CD4-positive, alpha-beta T cell treated with Interleukin-10 for 1 hour (primary cell): Measurements from ENCODE around the gene KCNG2.

Experiments used
- DNase-seq: peaks from one replicate; pipeline ENCODE4 v3.0.0-alpha.2; 2020

KCNG2 gene

DNA sequence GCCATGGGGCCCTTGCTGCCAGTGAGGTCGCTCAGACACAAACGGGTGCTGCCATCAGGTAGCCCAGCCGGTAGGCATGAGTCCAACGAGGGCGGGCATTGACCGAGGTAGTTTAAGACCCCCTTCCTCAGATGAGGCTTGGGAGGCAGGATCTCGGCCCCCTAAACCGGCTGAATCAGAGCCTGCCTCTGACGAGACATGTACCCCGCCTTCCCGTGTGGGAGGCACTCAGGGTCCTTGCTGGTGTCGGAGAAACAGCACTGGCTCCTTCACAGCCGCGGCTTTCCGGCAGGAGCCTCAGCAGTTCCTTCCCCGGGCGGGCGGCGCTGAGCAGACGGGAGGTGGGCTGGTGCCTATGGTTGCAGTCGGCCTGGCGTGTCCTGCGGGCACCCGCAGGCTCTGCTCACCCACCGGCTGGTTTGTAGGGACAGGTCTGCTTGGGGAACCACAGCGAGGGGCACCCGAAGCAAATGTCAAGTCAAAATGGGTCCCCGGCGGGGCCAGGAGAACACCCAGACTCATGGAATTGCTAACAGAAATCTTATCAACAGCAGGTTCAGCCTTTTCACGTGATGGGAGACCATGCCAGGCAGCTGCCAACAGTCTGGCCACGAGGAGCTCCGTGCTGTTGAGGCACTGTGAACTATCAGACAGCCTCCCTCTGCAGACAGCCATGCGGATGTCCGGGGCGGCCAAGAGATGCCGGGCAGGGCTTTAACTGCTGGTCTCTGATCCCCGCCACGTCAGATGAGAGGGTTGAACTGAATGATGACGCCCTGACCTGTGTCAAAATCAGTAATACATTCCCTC, 2.8 kb downstream of the KCNG2 start:
- no peak for DNase-seq

DNA sequence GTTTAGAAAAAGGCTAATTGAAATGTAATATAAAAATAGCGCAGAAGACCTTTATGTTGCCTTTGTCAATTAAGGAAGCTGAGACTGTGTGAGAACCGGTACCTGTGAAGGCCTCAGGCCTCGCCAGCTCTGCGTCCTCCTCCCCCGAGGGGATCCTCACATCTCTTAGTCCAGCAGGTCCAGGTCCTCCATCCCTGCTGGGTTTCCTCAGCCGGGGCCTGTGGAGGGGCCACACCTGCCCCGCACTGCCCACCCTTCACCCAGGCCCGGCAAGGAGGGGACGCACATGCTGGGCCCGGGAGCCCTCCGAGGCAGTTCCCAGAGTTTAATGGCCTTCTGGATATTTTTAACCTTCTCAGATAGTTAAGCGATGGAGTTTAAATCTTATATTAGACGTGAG, 3.5 kb downstream of the KCNG2 start:
- DNase-seq = no peak

DNA sequence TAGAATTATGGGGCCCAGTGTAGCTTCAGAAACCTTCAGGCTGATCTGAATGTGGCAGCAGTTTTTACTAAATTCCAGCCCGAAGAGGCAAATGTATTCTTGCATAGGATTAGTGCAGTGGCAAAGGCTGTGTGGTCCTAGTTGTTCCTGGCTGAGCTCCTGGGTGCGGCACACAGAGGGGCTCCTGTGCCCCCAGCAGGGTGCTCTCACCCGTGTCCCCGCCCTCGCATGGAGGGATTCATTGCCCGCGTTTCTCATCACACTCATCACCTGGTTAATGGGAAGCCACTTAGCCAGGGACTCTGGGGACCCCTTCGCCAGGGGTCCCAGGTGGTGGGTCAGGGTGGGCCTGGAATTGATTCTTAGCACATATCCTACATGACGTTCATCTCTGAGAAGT, 3.9 kb downstream of the KCNG2 start:
- DNase-seq = no peak

DNA sequence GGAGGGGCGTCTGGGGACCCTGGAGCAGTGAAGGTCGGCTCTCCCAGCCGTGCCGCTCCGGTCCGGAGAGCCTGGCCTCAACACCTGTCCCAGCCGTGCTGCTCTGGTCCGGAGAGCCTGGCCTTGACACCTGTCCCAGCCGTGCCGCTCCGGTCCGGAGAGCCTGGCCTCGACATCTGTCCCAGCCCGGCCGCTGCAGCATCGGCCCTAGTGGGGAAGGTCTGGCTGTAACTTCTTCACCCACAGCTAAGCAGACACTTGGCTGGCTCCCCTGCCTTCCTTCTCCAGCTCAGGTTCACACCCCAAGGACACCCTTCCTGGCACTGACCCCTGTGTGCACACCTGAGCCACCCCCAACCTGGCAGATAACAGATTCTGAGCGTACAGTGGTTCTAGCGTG, 4.6 kb downstream of the KCNG2 start:
- DNase-seq = no peak

DNA sequence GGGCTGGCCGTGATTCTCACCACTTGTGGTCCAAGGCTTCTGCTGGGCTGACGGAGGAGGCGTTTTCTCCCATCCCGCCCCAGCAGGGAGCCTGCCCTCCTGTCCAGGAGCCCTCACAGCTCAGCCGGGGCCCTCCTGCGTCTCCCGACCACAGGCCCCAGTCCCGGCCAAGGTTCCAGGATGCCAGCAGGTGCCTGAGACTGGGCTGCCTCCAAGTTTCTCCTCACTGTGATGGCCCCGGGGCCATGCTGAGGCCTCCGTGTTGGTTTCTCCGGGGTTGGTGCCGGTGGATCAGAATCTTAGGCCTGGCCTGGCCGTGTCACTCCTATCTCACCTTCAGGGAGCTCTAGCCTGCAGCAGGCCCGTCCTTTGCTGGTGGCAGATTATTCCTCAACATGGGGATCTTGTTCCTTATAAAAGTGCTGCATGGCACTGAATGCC, 5.9 kb downstream of the KCNG2 start:
- no peak for DNase-seq

DNA sequence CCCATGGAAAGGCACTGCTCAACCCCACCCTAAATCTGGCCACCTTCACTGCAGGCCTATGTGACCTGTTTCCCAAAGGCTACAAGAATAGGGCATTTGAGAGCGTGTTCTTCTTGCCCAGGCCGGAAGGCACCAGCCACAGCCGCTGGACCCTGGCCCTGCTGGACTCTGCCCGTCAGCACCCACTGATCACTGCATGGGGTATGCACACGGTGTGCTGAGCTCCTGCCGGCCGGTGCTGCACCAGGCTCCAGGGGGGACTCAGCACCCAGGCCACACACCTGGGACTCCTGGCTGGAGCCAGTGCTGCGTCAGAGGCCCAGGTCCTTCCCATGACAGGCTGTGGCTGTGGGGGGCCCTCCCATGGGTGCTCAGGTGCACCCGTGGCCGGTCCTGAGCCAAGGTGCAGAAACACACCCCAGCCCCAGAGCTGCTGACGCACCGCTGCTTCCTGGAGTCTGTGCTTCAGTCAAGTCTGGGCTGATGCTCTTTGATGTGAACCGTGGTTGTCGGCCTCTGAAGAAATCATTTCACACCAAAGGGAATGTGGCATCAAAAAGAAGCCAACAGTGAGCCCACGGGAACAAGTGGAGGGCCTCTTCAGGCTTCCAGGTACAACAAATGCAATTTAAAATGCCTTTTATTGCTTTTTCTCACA, 6.5 kb downstream of the KCNG2 start:
- DNase-seq = no peak

DNA sequence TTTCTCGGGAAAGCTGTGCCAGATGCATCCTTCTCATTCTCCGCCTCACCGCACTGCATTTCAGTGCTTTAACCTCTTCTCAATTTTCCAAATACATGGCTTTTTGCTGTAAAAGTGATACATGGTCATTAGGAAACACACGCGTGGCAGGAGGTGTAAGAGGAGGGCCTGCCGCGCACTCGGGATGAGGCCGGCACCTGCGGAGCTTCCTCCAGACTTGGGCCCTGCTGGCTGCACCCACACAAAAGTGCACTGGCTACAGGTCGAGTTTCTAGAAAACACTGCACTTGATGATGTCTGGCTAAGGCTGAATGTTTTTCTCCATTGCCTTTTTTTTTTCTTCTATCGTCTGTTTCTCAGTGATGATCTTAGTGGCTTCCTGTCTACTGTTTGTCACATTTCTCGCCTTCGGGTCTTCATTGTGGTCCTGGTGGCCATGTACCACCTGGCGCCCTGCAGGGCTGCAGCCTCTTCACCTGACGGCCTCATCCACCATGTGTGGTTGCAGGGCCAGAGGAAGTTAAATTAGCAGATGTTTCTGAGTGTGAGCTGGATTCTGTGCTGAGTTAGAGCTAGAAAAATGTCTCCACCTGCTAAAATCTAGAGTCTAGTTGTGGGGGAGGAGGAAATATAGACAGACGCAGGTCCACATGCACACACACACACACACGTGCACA, 7.6 kb downstream of the KCNG2 start:
- DNase-seq = no peak

DNA sequence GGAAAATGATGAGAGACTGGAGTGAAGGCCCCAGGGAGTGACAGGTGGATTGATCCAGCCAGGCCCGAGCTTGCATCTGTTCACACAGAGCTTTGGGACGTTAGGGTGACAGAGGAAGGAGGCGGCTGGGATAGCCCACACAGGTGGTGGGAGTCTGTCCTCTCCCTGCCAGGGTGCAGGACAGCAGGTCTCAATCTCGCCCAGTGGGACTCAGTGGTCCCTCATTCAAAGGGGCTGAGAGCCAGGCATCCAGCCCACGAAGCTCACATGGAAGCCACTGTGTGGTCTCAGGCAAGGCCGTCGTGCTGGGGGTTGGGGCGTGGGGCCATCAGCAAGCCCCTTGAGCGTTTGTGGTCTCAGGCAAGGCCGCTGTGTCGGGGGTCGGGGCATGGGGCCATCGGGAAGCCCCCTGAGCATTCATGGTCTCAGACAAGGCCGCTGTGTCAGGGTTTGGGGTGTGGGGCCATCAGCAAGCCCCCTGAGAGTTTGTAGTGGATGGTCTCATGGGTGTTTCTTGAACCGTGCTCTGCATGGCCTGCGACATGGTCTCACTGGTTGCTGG, 8.3 kb downstream of the KCNG2 start:
- no peak for DNase-seq

DNA sequence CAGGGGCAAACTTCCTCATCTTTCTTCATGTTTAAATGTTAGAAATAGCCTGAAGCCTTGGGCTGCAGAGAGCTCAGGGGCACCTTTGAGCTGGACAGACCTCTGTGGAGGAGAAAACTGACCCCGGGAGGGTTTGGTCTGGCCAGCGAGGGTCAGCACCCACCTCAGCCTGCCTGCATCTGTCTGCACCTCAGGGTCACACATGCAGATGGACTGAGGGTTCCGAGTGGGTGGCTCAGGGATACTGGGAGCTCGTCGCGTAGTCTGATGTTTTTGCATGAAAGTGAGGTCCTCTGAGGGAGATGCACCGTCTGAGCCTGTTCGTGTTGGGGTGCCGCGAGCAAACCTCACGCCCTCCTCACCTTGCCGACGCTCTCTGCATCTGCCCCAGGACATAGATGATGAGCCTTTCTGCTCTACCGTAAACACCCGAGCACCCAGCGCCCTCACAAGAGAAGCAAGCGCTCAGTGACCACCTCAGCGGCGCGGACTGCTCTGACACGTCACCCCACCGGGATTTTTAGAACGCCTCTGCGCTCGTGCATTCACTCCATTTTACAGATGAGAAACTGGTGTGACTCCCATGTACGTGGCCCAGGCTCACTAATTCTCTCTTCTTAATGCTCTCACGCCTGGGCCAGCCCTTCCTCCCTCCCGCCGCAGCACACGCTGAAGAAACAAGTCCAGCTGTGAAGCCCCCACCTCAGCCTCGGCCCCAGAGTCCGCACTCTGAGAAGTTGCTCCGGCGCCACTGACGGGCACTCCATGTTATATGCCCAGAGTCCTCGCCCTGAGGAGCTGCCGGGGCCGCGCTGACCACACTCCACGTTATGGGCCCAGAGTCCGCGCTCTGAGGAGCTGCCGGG, 9.5 kb downstream of the KCNG2 start:
- DNase-seq = no peak

DNA sequence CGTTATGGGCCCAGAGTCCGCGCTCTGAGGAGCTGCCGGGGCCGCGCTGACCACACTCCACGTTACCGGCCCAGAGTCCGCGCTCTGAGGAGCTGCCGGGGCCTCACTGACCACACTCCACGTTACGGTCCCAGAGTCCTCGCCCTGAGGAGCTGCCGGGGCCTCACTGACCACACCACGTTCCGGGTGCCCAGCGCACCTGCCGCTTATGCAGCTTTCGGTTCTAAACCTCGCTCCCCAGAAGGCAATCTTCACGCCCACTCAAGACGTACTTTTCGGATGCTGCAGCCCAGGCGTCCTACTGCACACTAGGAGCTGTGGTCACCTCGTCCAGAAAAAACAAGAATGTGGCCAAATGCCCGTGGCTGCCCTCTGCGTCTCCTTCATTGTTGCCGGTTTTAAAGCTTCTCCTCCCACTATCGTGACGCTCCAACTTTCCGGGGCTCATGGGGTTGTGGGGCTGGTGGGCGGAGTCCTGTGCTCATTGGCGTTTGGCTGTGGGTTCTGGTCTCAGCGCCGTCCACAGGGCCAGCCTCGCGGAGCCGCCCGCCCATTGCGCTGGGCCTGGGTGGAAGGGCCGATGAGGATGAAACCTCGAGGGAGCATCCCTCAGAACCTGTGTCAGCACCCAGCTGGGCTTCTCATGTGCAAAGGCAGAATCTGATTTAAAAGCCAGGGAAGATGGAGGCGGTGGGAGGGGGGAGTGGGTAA, 11.9 kb downstream of the KCNG2 start:
- no peak for DNase-seq

DNA sequence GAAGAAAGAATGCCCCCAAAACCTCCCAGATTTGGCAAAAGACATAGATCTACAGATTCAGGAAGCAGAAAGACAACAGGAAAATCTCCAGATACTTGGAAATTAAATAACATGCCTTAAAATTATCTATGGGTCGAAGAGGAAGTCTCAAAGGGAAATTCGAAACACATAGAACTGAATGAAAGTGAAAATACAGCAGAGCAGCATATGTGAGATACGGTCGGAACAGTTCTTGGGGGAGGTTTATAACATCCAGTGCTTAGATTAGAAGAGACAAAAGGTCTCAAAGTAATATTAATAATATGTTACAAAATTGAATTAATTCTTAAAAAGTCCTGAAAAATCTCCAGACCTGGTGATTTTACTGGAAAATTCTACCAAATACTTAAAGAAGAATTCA, 14.3 kb downstream of the KCNG2 start:
- no peak for DNase-seq

DNA sequence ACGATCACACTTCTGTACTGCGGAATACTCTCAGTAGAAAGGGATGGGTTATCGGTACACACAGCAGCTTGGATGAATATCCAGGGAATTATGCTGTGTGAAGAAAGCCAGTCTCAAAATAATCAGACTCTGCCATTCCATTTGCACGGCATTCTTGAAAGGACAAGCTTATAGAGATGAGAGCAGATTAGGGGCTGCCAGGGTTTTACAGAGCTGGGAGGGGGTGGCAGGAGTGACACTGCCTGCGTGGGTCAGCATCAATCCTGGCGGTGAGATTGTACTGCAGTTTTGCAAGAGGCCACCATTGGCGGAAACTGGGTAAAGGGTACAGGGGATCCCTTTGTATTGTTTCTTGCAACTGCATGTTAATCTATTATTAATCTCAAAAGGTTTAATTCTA, 16.6 kb downstream of the KCNG2 start:
- DNase-seq = no peak

DNA sequence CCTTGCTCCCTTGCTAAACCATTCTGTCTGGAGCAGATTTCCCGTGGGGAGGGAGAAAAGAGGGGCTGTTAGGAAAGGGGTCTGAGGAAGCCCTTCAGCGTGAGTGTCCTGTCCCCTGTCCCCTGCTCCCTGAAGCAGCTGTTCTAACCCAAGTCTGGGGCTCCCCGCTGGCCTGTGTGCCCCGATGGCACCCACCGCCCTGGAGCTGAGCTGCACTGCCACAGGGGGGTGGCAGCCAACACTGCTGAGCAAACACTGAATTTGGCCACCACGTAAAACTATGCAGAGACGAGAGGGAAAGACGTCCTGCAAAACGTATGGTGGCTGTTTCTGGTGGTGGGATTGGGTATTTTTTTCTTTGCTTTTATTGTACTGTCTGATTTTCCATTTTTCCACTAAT, 17.9 kb downstream of the KCNG2 start:
- no peak for DNase-seq

DNA sequence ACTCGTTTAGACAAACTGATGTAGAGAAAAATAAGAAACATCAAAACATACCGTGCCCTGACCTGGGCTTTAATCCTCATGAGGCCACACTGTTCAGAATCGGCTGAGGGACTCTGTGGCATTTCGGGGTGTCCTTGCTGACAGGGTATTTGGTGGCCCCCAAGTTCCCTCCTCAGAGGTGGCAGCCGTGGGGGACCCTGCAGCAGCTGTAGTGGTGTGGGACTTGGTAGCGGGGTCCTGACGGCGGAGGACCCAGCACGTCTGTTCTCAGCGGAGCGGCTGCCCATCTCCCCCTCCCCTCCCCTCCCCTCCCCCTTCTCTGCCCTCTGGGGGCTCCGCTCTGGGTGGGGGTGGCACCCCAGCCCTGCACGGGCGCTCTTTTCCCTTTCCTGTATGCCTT, 18.4 kb downstream of the KCNG2 start:
- no peak for DNase-seq

DNA sequence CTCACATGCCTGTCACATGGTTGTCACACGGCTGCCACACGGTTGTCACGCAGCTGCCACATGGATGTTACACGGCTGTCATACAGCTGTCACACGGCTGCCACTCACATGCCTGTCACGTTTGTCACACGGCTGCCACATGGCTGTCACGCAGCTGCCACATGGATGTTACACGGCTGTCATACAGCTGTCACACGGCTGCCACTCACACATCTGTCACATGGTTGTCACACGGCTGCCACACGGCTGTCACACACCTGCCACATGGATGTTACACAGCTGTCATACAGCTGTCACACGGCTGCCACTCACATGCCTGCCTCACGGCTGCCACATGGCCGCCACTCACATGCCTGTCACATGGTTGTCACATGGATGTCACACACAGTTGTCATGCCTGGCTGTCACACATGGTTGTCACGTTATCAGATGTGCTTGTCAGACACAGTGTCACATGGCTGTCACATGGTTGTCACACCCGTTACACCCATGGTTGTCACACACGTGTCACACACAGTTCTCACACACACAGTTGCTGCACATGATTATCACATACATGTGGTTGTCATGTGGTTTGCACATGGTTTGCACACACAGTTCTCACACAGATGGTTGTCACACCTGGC, 19.4 kb downstream of the KCNG2 start:
- DNase-seq = no peak

DNA sequence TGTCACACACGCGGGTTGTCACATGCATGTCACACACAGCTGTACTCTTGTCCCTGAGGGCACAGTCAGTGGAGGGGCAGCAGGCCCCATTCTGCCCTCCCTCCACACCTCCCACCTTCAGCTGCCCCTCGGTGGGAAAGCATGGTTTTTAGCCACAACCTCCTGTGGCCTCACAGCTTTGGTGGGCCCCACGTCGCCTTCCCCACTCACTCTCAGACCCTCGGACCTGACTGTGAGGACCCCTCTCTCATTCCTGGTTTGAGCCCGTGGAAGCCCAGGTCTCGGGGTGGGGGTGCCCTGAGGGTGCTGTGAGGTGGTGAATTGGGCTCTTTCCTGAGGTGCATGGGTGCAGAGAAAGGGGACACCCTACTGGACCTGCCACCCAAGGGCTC, 19.9 kb downstream of the KCNG2 start:
- DNase-seq = no peak

DNA sequence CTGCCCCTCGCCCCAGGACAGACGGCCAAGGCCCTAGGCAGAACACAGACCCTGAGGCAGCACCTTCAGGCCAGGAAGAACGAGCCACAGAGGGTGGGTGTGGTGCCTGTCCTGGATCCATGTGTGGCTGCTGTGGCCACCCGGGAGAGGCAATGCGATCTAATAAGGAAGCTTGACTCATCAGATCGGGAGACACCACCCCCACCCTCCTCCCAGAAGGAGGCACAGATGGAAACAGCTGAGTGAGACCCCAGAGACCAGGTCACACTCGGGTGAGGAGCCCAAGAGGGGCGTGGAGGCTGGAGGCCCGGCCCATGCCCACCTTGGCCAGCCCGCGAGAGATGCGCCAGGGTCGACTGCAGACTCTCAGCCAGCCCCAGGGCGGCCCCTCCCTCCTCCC, 20.3 kb downstream of the KCNG2 start:
- DNase-seq = no peak

DNA sequence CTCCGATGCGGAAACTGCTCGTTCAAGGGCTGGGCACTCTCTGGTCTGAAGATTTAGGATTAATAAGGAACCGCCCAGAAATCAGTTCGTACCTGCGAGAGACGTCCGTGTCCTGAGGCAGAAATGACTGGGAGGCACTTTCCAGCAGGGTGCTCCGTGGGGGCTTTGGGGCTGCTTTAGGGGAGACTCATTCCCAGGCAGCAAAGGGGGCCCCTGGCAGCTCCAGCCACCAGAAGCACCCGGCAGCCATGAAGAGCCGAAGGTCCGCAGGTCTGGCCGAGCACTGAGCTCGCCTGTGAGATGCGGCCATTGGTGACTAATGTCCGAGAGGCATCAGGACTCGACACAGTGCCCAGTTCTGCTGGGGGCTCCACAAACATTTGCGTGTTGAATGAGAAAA, 20.9 kb downstream of the KCNG2 start:
- no peak for DNase-seq

DNA sequence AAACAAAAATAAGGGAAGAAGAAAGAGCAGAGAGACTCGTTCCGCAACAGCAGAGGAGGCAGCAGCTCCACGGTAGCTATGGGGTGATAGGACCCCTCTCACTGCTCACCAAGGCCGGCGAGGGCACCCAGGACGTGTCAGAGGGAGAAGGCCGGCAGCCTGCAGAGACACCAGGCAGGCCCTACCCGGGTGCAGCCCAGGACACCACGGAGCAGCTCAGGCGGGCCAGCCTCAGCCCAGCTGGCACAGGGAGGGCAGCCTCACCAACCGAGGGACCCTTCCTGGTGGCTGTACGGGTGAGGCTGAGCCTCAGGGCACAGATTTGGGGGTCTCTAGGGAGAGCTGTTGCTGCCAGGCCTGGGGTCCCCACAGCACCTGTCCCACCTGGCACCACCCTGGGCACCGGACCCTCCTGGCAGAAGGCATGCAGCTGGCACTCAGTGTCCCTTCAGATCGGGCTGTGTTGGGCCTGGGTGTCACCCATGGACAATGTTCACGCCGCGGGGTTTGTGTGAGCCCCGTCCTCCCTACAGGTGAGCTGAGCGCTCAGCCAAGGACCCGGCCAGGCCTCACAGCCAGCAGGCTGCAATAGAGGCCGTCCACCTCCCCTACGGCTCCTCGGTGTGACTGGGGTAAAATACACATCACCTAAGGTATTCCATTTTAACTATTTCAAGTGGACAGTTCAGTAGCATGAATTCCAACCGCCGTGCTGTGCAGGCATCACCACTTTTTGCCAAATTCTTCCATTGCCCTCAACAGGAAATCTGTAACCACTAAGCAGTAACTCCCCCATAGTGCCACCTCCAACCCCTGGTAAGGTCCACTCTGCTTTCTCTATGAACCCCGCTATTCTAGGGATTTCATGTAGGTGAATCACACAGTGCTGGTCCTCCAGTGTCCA, 21.6 kb downstream of the KCNG2 start:
- no peak for DNase-seq

DNA sequence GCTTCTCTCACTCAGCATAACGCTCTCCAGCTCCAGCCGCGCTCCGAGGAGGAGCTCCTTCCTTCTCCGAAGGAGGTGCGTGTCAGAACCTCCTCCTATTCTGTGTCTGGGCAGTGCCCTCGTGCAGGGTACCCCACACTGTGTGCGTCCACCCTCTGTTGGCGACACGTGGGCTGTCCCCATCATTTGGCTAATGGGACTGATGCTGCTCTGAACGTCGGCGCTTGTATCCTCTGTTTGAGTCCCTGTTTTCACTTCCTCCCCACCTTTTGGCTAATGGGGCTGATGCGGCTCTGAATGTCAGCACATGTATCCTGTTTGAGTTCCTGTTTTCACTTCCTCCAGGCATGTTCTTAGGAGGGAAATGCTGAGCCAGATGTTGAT, 22.2 kb downstream of the KCNG2 start:
- DNase-seq = peak; percentile 15

DNA sequence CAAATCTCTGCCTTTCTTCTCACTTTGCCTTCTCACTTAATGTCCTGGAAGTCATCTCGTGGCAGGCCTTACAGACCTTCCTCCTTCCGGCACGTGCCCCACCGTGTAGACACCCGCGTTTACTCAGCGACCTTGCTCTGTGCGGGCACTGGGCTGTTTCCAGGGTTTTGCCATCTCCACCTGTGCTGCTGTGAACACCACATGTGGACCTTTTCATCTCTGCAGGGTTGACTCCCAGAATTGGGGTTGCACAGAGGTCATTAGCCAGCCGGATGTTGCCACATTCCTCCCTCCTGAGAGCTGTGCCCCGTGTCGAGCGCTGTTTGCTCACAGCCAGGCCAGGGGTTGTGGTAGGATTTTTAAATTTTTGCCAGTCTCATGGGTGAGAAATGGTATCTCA, 25.4 kb downstream of the KCNG2 start:
- DNase-seq = no peak
